Activated T-helper 1 cell treated with anti-CD3 and anti-CD28 coated beads, Interleukin-2, amount 50 U/mL, for 16 hours (primary cell): ENCODE measurements around the gene ECI1.
"Not testable (repeated sequence)": the region's sequence is repeated elsewhere in the genome, so short reads cannot be mapped to it uniquely, and the experiment has no call there.

ENCODE experiments used
- DNase-seq, 2 donors: peaks; one replicate each; pipeline ENCODE4 v3.0.0-alpha.2; 2020; ENCODE audit warnings: low read depth in 1 of 2, low spot score in 1 of 2

Gene ECI1

GRCh38 chr16:2256531-2257140, 5.2 kb upstream of the ECI1 start:
- DNase-seq: no peak

GRCh38 chr16:2253293-2253692, 1.9 kb upstream of the ECI1 start:
- DNase-seq: no peak

GRCh38 chr16:2252806-2253148, 1.4 kb upstream of the ECI1 start:
- DNase-seq: no peak

GRCh38 chr16:2250652-2251295, 613 bp downstream of the ECI1 start:
- DNase-seq: peak in 1 of 2 donors; percentile 30

GRCh38 chr16:2246301-2246885, 5.0 kb downstream of the ECI1 start:
- DNase-seq: no peak

GRCh38 chr16:2244926-2245795, 6.2 kb downstream of the ECI1 start:
- DNase-seq: no peak

GRCh38 chr16:2244301-2244700, 7.1 kb downstream of the ECI1 start:
- DNase-seq: no peak

- no peak for DNase-seq
Measured at GRCh38 chr16:2243781-2244180, 7.6 kb downstream of the ECI1 start.

- no peak for DNase-seq
Measured at GRCh38 chr16:2243031-2243528, 8.3 kb downstream of the ECI1 start.

GRCh38 chr16:2242598-2242997, 8.8 kb downstream of the ECI1 start:
- no peak for DNase-seq

GRCh38 chr16:2240331-2240730, 11.1 kb downstream of the ECI1 start:
- DNase-seq: not testable (repeated sequence)

- DNase-seq: no peak
Measured at GRCh38 chr16:2238838-2239675, 12.3 kb downstream of the ECI1 start.

GRCh38 chr16:2238150-2238837, 13.1 kb downstream of the ECI1 start:
- no peak for DNase-seq

- DNase-seq: no peak
Measured at GRCh38 chr16:2237493-2238149, 13.8 kb downstream of the ECI1 start.

GRCh38 chr16:2237102-2237482, 14.3 kb downstream of the ECI1 start:
- DNase-seq: no peak

- no peak for DNase-seq
Measured at GRCh38 chr16:2236337-2237101, 14.9 kb downstream of the ECI1 start, which contains the start of gene DNASE1L2. TSS of gene DNASE1L2 (plus strand) at chr16:2236444. CDS start at chr16:2236817, 373 bp downstream.

- DNase-seq: no peak
Measured at GRCh38 chr16:2235695-2236336, 15.6 kb downstream of the ECI1 start.

GRCh38 chr16:2235234-2235651, 16.1 kb downstream of the ECI1 start:
- no peak for DNase-seq
